Erythroblast (primary cell): ENCODE results near the gene CDCA4.

Source experiments
- DNase-seq, 2 experiments: peaks; one replicate each; lab custom pipeline; 2025; lab: John Stamatoyannopoulos, UW
- GATA1 ChIP-seq: IDR thresholded peaks from 2 replicates; pipeline ENCODE4 v1.6.1; 2011; ENCODE audit warnings: low read depth, mild to moderate bottlenecking, control low read depth, low read length, moderate library complexity
- POLR2A ChIP-seq: IDR thresholded peaks from 2 replicates; pipeline ENCODE4 v1.6.1; 2011; ENCODE audit warnings: mild to moderate bottlenecking, low read length

The CDCA4 gene

GRCh38 chr14:105062048-105062433, 41.2 kb upstream of the CDCA4 start:
- DNase-seq = no peak

DNA sequence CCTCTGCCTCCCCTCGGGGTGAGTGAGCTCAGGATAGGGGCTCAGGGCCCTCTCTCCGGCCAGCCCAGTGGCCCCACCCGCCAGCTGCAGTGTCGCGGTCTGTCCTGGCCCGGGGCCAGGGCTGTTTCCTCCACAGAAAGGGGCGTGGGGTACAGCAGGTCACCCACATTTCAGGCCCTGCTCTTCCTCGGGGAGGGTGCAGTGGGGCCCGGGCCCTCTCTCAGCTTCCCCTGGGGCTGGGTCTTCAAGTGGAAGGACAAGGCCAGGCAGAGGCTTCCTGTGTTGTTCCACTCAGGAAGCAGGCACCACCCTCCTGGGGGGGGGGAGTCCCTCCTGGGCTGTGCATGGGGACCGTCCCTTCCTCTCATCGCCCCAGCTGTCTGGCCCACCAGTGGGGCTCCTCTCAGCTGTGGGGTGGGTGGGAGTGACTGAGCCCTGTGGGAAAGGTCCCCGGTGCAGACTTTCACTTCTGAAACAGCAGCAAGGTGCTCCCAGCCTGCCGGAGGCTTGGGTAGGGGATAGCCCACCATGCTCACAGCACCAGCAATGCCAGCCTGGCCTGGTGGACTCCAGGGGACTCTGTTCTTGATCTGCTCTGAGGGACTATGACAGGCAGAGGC, 40.7 kb upstream of the CDCA4 start:
- DNase-seq = peak; percentile 36 to 45

More at GRCh38 chr14:105062048-105062433, 41.2 kb upstream of the CDCA4 start:
- TF ChIP-seq POLR2A (no peak), GATA1 (no peak)

DNA sequence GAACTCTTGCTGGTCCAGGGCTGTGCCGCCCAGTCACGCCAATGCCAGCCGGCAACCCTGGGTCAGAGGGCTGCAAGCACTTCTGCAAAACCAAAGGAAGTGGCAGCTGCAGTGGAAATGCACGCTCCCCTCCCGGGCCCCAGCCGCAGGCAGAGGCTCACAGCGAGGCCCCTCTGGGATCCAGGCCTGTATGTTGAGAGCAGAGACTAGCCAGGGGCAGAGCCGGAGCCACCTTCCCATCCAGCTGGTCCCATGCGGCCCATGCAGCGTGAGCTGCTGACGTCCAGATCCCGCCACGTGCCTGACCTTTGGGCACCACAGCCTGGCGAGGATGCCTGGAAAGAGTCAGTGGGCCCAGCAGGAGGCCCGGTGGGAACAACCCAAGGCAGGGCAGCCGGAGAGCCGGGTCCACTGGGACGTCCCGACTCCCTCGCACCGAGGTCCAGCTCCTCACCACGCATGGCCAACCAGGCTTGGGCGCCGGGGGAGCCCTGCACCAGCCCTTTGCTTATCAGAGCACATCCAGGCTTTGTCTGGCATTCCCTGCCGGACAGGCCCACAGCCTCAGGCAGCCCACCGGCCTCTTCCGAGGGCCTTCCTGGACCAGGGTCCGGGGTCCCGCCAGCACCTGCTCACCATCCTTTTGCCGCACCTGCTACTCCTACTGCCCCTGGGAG, 40.0 kb upstream of the CDCA4 start:
- TF ChIP-seq GATA1 (no peak), POLR2A (no peak)
- DNase-seq = no peak

More for the DNA sequence above, 40.7 kb upstream of the CDCA4 start:
- TF ChIP-seq GATA1 = no peak
- no peak for TF ChIP-seq POLR2A

DNA sequence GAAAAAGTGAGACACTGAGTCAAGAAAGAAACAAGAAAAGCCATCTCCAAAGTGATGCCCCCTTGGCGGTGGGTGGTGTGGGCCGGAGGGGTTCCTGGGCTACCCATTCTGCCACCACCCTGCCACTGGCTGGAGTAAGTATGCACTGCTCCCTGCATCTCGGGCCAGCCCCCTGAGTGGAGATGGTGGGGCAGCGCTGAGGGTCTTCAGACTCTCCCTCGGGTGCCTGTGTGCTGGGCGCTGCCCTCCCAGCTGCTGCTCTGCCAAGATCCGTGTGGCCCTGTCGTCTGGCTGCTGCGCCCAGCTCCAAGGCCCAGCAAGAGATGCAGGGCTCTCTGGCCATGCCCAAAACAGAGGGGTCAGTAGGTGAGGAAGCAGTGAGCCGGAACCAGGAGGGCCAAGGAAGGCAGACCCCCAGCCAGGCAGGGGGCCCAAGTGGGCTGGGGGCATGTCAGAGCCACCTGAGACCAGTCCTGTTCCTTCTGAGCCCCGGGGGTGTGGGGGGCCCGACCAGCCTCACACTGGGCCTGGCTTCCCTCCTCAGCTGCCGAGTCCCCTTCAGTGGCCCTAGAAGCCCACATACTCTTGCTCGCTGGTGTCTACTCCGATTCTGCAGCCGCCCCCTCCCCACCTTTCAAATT, 39.2 kb upstream of the CDCA4 start:
- DNase-seq = no peak
- TF ChIP-seq GATA1 (no peak), POLR2A (no peak)

- TF ChIP-seq POLR2A (no peak), GATA1 (no peak)
- DNase-seq = no peak
Measured at GRCh38 chr14:105059035-105059924, 38.4 kb upstream of the CDCA4 start.

DNA sequence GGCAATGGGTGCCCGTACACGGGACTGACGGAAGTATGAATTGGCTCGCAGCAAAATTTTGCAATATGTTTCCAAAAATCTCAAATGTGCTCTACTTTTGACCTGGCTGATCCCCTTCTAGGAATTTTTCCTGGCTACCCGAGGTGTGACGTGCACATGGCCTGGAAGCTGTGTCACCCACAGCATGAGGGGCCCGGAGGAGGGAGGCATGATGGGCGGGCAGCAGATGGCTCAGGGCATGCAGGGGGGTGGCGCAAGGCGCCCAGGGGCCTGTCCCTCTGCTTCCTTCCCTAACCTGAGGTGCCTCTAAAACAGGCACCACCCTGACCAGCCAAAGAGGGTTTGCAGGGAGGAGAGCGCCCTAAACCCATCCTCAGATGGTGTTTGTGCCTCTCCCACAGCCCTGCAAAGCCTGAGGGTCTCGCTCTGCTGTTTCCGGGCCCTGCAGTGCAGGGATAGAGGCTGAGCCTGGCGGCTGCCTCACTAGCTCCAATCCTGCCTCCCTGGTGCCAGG, 37.7 kb upstream of the CDCA4 start:
- no peak for DNase-seq
- no peak for TF ChIP-seq POLR2A
- no peak for TF ChIP-seq GATA1

- no peak for TF ChIP-seq GATA1
- no peak for TF ChIP-seq POLR2A
- DNase-seq = no peak
Measured at GRCh38 chr14:105056303-105056831, 35.5 kb upstream of the CDCA4 start.

- TF ChIP-seq GATA1 (no peak), POLR2A (no peak)
Measured at GRCh38 chr14:105055736-105056302, 34.9 kb upstream of the CDCA4 start.

GRCh38 chr14:105055334-105055733, 34.5 kb upstream of the CDCA4 start:
- no peak for TF ChIP-seq GATA1
- no peak for TF ChIP-seq POLR2A
- no peak for DNase-seq

More at GRCh38 chr14:105055736-105056302, 34.9 kb upstream of the CDCA4 start:
- no peak for DNase-seq

- no peak for DNase-seq
- TF ChIP-seq GATA1 = no peak
- TF ChIP-seq POLR2A = no peak
Measured at GRCh38 chr14:105053996-105054395, 33.1 kb upstream of the CDCA4 start.

- TF ChIP-seq GATA1 = no peak
- TF ChIP-seq POLR2A = no peak
- DNase-seq = no peak
Measured at GRCh38 chr14:105053421-105053820, 32.5 kb upstream of the CDCA4 start.

DNA sequence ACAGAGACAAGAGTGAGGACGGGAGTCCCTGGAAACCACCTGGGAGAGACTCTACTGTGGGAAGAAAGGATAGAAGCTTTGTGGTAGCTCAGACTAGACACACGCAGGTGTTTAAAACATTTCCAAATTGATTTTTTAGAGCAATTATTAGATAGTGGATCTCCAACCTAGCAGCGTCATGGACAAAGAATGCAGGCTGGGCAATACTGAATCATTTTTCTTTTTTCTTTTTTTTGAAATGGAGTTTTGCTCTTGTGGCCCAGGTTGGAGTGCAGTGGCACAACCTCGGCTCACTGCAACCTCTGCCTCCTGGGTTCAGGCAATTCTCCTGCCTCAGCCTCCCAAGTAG, 31.2 kb upstream of the CDCA4 start:
- DNase-seq = no peak
- TF ChIP-seq POLR2A (no peak), GATA1 (no peak)
